ENCODE measurements around the gene SMCO1.

- TF ChIP-seq, protein P1, sequence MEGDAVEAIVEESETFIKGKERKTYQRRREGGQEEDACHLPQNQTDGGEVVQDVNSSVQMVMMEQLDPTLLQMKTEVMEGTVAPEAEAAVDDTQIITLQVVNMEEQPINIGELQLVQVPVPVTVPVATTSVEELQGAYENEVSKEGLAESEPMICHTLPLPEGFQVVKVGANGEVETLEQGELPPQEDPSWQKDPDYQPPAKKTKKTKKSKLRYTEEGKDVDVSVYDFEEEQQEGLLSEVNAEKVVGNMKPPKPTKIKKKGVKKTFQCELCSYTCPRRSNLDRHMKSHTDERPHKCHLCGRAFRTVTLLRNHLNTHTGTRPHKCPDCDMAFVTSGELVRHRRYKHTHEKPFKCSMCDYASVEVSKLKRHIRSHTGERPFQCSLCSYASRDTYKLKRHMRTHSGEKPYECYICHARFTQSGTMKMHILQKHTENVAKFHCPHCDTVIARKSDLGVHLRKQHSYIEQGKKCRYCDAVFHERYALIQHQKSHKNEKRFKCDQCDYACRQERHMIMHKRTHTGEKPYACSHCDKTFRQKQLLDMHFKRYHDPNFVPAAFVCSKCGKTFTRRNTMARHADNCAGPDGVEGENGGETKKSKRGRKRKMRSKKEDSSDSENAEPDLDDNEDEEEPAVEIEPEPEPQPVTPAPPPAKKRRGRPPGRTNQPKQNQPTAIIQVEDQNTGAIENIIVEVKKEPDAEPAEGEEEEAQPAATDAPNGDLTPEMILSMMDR (IDR thresholded peaks at IDR 0.05) = no peak
- TF ChIP-seq POLR2A (IDR thresholded peaks at IDR 0.05) = no peak
Measured at GRCh38 chr3:196502775-196503195, 12.4 kb downstream of the SMCO1 start.
